ENCODE results near the gene HHIP.

Gene HHIP

GRCh38 chr4:144645631-144646522, at the start of gene HHIP:
Gene HHIP, plus strand, starts transcription at chr4:144646156. Its CDS starts 520 bp downstream, at chr4:144646676.
- DNase-seq (ENCODE audit: low read depth), result peak; percentile 83
- TF ChIP-seq CTCF (conservative IDR thresholded peaks at IDR 0.05; ENCODE audit: low read depth, low read length), result no peak
- peak within 1 kb of the TSS; percentile 70 for H3K4me3 ChIP-seq (ENCODE audit: low read depth, low read length)

GRCh38 chr4:144597171-144597570, 48.8 kb upstream of the HHIP start:
- no peak for DNase-seq (ENCODE audit: low read depth)
- no peak for TF ChIP-seq CTCF (conservative IDR thresholded peaks at IDR 0.05; ENCODE audit: low read depth, low read length)
- H3K4me3 ChIP-seq (ENCODE audit: low read depth, low read length), result no peak overlapping the region

GRCh38 chr4:144599621-144600020, 46.3 kb upstream of the HHIP start:
- peak; percentile 51 for DNase-seq (ENCODE audit: low read depth)
- no peak overlapping the region for H3K4me3 ChIP-seq (ENCODE audit: low read depth, low read length)
- TF ChIP-seq CTCF (conservative IDR thresholded peaks at IDR 0.05; ENCODE audit: low read depth, low read length), result no peak

GRCh38 chr4:144611850-144612249, 34.1 kb upstream of the HHIP start:
- no peak overlapping the region for H3K4me3 ChIP-seq (ENCODE audit: low read depth, low read length)
- TF ChIP-seq CTCF (conservative IDR thresholded peaks at IDR 0.05; ENCODE audit: low read depth, low read length), result peak; percentile 77
- DNase-seq (ENCODE audit: low read depth), result peak; percentile 55

- DNase-seq (ENCODE audit: low read depth), result peak; percentile 18
- no peak for TF ChIP-seq CTCF (conservative IDR thresholded peaks at IDR 0.05; ENCODE audit: low read depth, low read length)
- no peak overlapping the region for H3K4me3 ChIP-seq (ENCODE audit: low read depth, low read length)
Measured at GRCh38 chr4:144614850-144615585, 30.9 kb upstream of the HHIP start.

GRCh38 chr4:144621681-144622080, 24.3 kb upstream of the HHIP start:
- H3K4me3 ChIP-seq (ENCODE audit: low read depth, low read length), result no peak overlapping the region
- DNase-seq (ENCODE audit: low read depth), result no peak
- TF ChIP-seq CTCF (conservative IDR thresholded peaks at IDR 0.05; ENCODE audit: low read depth, low read length), result no peak

All from choroid plexus epithelial cell (primary cell).